ENCODE measurements around the gene KLC3.

KLC3 gene

GRCh38 chr19:45340232-45340898, at the start of gene KLC3:
KLC3 (plus strand) TSS chr19:45340750; CDS start chr19:45345542, 4,792 bp downstream.
- no peak for DNase-seq (ENCODE audit: extremely low read depth, low read depth)
- no peak for TF ChIP-seq CTCF (IDR thresholded peaks at IDR 0.05; ENCODE audit: low read depth, low read length, missing control alignments)
- no peak within 1 kb of the TSS for H3K4me3 ChIP-seq (replicated peaks; ENCODE audit: low read depth, low read length)

- no peak for TF ChIP-seq CTCF (IDR thresholded peaks at IDR 0.05; ENCODE audit: low read depth, low read length, missing control alignments)
- no peak for DNase-seq (ENCODE audit: extremely low read depth, low read depth)
- H3K4me3 ChIP-seq (replicated peaks; ENCODE audit: low read depth, low read length): no peak overlapping the region
These were observed 48.7 kb upstream of the KLC3 start for GRCh38 chr19:45291834-45292233.

GRCh38 chr19:45293682-45294081, 46.9 kb upstream of the KLC3 start:
- no peak overlapping the region for H3K4me3 ChIP-seq (replicated peaks; ENCODE audit: low read depth, low read length)
- no peak for DNase-seq (ENCODE audit: extremely low read depth, low read depth)
- no peak for TF ChIP-seq CTCF (IDR thresholded peaks at IDR 0.05; ENCODE audit: low read depth, low read length, missing control alignments)

- DNase-seq (ENCODE audit: extremely low read depth, low read depth): no peak
- no peak for TF ChIP-seq CTCF (IDR thresholded peaks at IDR 0.05; ENCODE audit: low read depth, low read length, missing control alignments)
- H3K4me3 ChIP-seq (replicated peaks; ENCODE audit: low read depth, low read length): no peak overlapping the region
These were observed 46.1 kb upstream of the KLC3 start for GRCh38 chr19:45294291-45295029.

- no peak for TF ChIP-seq CTCF (IDR thresholded peaks at IDR 0.05; ENCODE audit: low read depth, low read length, missing control alignments)
- H3K4me3 ChIP-seq (replicated peaks; ENCODE audit: low read depth, low read length): no peak overlapping the region
- no peak for DNase-seq (ENCODE audit: extremely low read depth, low read depth)
These were observed 44.7 kb upstream of the KLC3 start for GRCh38 chr19:45295873-45296272.

GRCh38 chr19:45296355-45296754, 44.2 kb upstream of the KLC3 start:
- H3K4me3 ChIP-seq (replicated peaks; ENCODE audit: low read depth, low read length): no peak overlapping the region
- TF ChIP-seq CTCF (IDR thresholded peaks at IDR 0.05; ENCODE audit: low read depth, low read length, missing control alignments): no peak
- DNase-seq (ENCODE audit: extremely low read depth, low read depth): no peak
